ENCODE data around the gene POLA1. TPM values are rescaled to one million over a fixed set of nuclear protein-coding genes. Genes with fewer than 3 reads are reported as not detected.

Gene POLA1
- total and polyA plus RNA-seq, 2 of the 4 experiments (the other 2 are of a cell fraction): 4.0 to 15.1 TPM

DNA sequence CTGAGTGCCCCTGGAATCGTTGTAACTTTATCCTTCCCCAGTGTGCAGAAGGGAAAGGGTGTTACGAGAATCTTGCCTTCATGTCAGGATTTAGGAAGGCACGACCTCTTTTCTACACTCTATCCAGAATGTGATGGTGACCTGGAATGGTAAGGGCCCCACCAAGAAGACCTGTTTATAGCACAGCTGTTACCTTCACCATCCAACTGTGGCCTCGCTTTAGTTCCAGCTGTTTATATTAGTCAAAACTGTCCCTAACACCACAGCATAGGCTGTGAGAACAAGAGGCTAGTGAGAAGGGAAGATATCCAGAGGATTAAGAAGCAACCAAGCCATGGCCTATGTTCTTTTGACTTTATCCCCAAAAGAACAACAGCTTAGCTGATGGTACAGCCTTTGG lies 294.0 kb downstream of the POLA1 start:
- Histone ChIP-seq H3K9me1 (ENCODE audit: insufficient read depth, low read length) (0 out of 2 replicates have a peak, but pooled peaks cover 3% of the 10 kb centered on the region), H3K4ac (ENCODE audit: low read depth, low read length) (no peak overlapping the region), H3K14ac (replicated peaks; ENCODE audit: low read depth, low read length) (no peak overlapping the region), H2BK20ac (ENCODE audit: low read depth, low read length) (no peak overlapping the region), H3K18ac (ENCODE audit: low read depth, low read length) (no peak overlapping the region), H2BK5ac (ENCODE audit: low read depth, low read length, poor library complexity, severe bottlenecking) (no peak overlapping the region), H2AFZ (replicated peaks; ENCODE audit: low read length, poor library complexity) (no peak overlapping the region), H3K79me1 (ENCODE audit: low read depth in 1 of 2, low read length in 2 of 2) (no peaks in the 10 kb centered on the region), H3K4me1 (ENCODE audit: control insufficient read depth, insufficient read depth, low read length) (no peaks in the 10 kb centered on the region), H4K5ac (ENCODE audit: low read depth, low read length) (no peak overlapping the region), H2BK15ac (ENCODE audit: low read depth, low read length) (no peak overlapping the region), H3K56ac (ENCODE audit: extremely low read depth, insufficient read depth, low read length) (no peak overlapping the region), H3K4me3 (ENCODE audit: insufficient read depth, low read depth, low read length) (no peak overlapping the region), H4K91ac (ENCODE audit: insufficient read depth, low read depth, low read length) (no peak overlapping the region), H4K20me1 (ENCODE audit: insufficient read depth, low read length) (no peaks in the 10 kb centered on the region), H3K27me3 (ENCODE audit: control insufficient read depth, insufficient read depth, low read length) (no peaks in the 10 kb centered on the region), H3K27ac (ENCODE audit: insufficient read depth, low read length) (no peak overlapping the region), H2AK5ac (ENCODE audit: low read depth, low read length) (no peak overlapping the region), H3K36me3 (ENCODE audit: control insufficient read depth, insufficient read depth, low read length) (no peaks in the 10 kb centered on the region), H4K8ac (ENCODE audit: low read depth in 2 of 2, low read length in 2 of 2) (no peak overlapping the region), H3K4me2 (ENCODE audit: low read depth, low read length) (no peak overlapping the region), H3K23ac (ENCODE audit: low read depth, low read length) (no peak overlapping the region), H3K9ac (ENCODE audit: low read depth, low read length) (no peak overlapping the region), H2AK9ac (replicated peaks; ENCODE audit: low read depth, low read length, poor library complexity) (no peak overlapping the region), H2BK120ac (ENCODE audit: low read depth, low read length) (no peak overlapping the region), H3K9me3 (ENCODE audit: control insufficient read depth, insufficient read depth, low read length) (no peaks in the 10 kb centered on the region)
- no peak for DNase-seq
- dilution Hi-C loops (cut with HindIII; ENCODE audit: low sequenced_read_pairs, unreplicated experiment) (no loop called here), in situ Hi-C loops (cut with MboI; ENCODE audit: low sequenced_read_pairs) (no loop called here), intact Hi-C loops (cut with micrococcal nuclease) (no loop called here)
- CTCF ChIA-PET: interaction anchor here (0.6 kb wide), 1 partner anchor 1612 kb away, joined by 4 read pairs; no protein-coding TSS in a partner anchor
- no CpG with 5 or more reads among the region's 4 CpGs for WGBS, 2 experiments (ENCODE audit: extremely low coverage in 2 of 2, insufficient read length in 1 of 2)
- no peak for ATAC-seq (ENCODE audit: low read depth)
- no peak for TF ChIP-seq NFE2L2 (IDR thresholded peaks at IDR 0.05; ENCODE audit: low read depth, low read length)
- no peak for TF ChIP-seq BHLHE40 (IDR thresholded peaks at IDR 0.05; ENCODE audit: low read depth, low read length)
- no TSS peak for BruUV-seq (replicated peaks)
- POLR2A ChIA-PET (ENCODE audit: unreplicated experiment): no interaction called here

Data from IMR-90 (cell line).